ENCODE data around the gene SLC16A10.

DNA sequence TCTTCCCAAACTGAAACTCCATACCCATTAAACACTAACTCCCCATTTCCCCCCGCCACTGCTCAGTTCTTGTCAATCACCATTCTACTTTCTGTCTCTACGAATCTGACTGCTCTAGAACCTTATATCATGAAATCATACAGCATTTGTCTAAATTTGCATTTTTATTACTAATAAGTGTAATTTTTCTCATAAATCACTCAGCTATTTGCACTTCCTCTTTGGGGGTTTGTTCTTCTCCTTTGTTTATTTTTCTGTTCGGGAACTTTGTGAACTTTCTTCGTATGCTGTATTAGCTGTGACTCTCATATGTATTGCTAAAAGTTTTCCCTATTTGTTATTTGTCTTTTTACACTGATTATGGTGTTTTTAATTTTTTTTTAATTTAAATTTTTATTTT, 152.2 kb downstream of the SLC16A10 start:
- no peak for TF ChIP-seq GTF2F1 (IDR thresholded peaks at IDR 0.05; ENCODE audit: borderline replicate concordance, low read depth, low read length)
- no peak for TF ChIP-seq CBX8 (IDR thresholded peaks at IDR 0.05; ENCODE audit: borderline replicate concordance, low read depth, low read length)
- TF ChIP-seq TAF1 (IDR thresholded peaks at IDR 0.05; ENCODE audit: low read depth, low read length), result no peak
- TF ChIP-seq GABPA (IDR thresholded peaks at IDR 0.05; ENCODE audit: borderline replicate concordance, insufficient read depth, low read length), result no peak
- no peak for TF ChIP-seq CTCF (IDR thresholded peaks at IDR 0.05; ENCODE audit: control extremely low read depth in 1 of 3, insufficient read depth in 1 of 3, low read depth in 1 of 3, low read length in 3 of 3)
- TF ChIP-seq BRCA1 (IDR thresholded peaks at IDR 0.05; ENCODE audit: low read depth, low read length), result no peak
- no peak for TF ChIP-seq SP1 (IDR thresholded peaks at IDR 0.05; ENCODE audit: low read depth, low read length)
- TF ChIP-seq EP300 (IDR thresholded peaks at IDR 0.05; ENCODE audit: borderline replicate concordance in 1 of 2, low read depth in 2 of 2, low read length in 2 of 2), result no peak
- no peak for TF ChIP-seq CREB1 (IDR thresholded peaks at IDR 0.05)
- no peak for TF ChIP-seq BACH1 (IDR thresholded peaks at IDR 0.05; ENCODE audit: low read length)
